GM12878 (cell line): ENCODE results near the gene CSRP1. TPM values are rescaled to one million over a fixed set of nuclear protein-coding genes. Genes with fewer than 3 reads are reported as not detected.
A peak's percentile ranks its signal among the peaks of the same experiment; 100 is the strongest.

Source experiments
- BMI1 ChIP-seq: fragments of 450-650 bp; IDR thresholded peaks from 2 replicates; pipeline ENCODE4 v1.6.1; 2016; ENCODE audit warnings: mild to moderate bottlenecking, moderate library complexity, borderline replicate concordance
- CBX3 ChIP-seq: fragments of 200-600 bp; sonication (generic); IDR thresholded peaks from 2 replicates; pipeline ENCODE4 v1.6.1; 2016; ENCODE audit warnings: low read depth, borderline replicate concordance
- CEBPB ChIP-seq, 2 experiments: fragments of 150-350 bp in 1 of 2; IDR thresholded peaks; 2 replicates each; pipeline ENCODE4 v1.6.1; 2012 to 2014; ENCODE audit warnings: low read depth in 2 of 2, low read length in 2 of 2, borderline replicate concordance in 1 of 2, inconsistent platforms in 1 of 2
- CHD1 ChIP-seq: IDR thresholded peaks from 2 replicates; pipeline ENCODE4 v1.6.1; 2012; ENCODE audit warnings: low read depth, low read length, improper control_type of control experiment
- CHD2 ChIP-seq: IDR thresholded peaks from 2 replicates; pipeline ENCODE4 v1.6.1; 2011; ENCODE audit warnings: low read depth, low read length, improper control_type of control experiment, borderline replicate concordance
- EGR1 ChIP-seq, 2 experiments: IDR thresholded peaks; 1 replicate in 1 of 2; 2 replicates in 1 of 2; pipeline ENCODE4 v1.6.1; 2011 to 2012; ENCODE audit warnings: low read depth in 2 of 2, low read length in 2 of 2, borderline replicate concordance in 1 of 2, mild to moderate bottlenecking in 1 of 2, moderate library complexity in 1 of 2
- EZH2 ChIP-seq: IDR thresholded peaks from 2 replicates; pipeline ENCODE4 v1.6.1; 2012; ENCODE audit warnings: low read depth, mild to moderate bottlenecking, control low read depth, inconsistent platforms, low read length, borderline replicate concordance; ENCODE audit not compliant: control insufficient read depth
- GATAD2B ChIP-seq: fragments of 450-650 bp; conservative IDR thresholded peaks from 2 replicates; pipeline ENCODE4 v1.6.1; 2017; ENCODE audit warnings: low read depth, mild to moderate bottlenecking, moderate library complexity
- KAT2A ChIP-seq: conservative IDR thresholded peaks from 2 replicates; pipeline ENCODE4 v1.6.1; 2011; ENCODE audit warnings: low read depth, low read length; ENCODE audit not compliant: control insufficient read depth
- LARP7 ChIP-seq: fragments of 450-650 bp; IDR thresholded peaks from 2 replicates; pipeline ENCODE4 v1.6.1; 2017; ENCODE audit warnings: mild to moderate bottlenecking
- MEF2A ChIP-seq: IDR thresholded peaks from 2 replicates; pipeline ENCODE4 v1.6.1; 2011; ENCODE audit warnings: low read depth, mild to moderate bottlenecking, low read length, moderate library complexity; ENCODE audit not compliant: insufficient read depth
- MEF2B ChIP-seq: fragments of 450-650 bp; IDR thresholded peaks from 2 replicates; pipeline ENCODE4 v1.6.1; 2018; ENCODE audit warnings: mild to moderate bottlenecking, moderate library complexity; ENCODE audit not compliant: partially characterized antibody, poor library complexity, severe bottlenecking
- MLLT1 ChIP-seq: fragments of 450-650 bp; IDR thresholded peaks from 2 replicates; pipeline ENCODE4 v1.6.1; 2016; ENCODE audit warnings: mild to moderate bottlenecking
- MYC ChIP-seq: IDR thresholded peaks from 2 replicates; pipeline ENCODE4 v1.6.1; 2011; ENCODE audit warnings: mild to moderate bottlenecking, low read length, moderate library complexity, inconsistent platforms; ENCODE audit not compliant: insufficient read depth, insufficient replicate concordance, insufficient read length, severe bottlenecking
- NBN ChIP-seq: fragments of 450-650 bp; IDR thresholded peaks from 2 replicates; pipeline ENCODE4 v1.6.1; 2016
- NFYA ChIP-seq: IDR thresholded peaks from 2 replicates; pipeline ENCODE4 v1.6.1; 2011; ENCODE audit warnings: low read depth, mild to moderate bottlenecking, low read length, improper control_type of control experiment, borderline replicate concordance
- NR2C2 ChIP-seq: IDR thresholded peaks from 2 replicates; pipeline ENCODE4 v1.6.1; 2011; ENCODE audit warnings: borderline replicate concordance, low read depth; ENCODE audit not compliant: control insufficient read depth, insufficient read length
- RCOR1 ChIP-seq: conservative IDR thresholded peaks from 2 replicates; pipeline ENCODE4 v1.6.1; 2012; ENCODE audit warnings: low read depth, low read length, improper control_type of control experiment
- RELA ChIP-seq: fragments of 450-650 bp; IDR thresholded peaks from 2 replicates; pipeline ENCODE4 v1.8.0; 2014; ENCODE audit warnings: borderline replicate concordance; ENCODE audit not compliant: partially characterized antibody
- RELB ChIP-seq: fragments of 450-650 bp; IDR thresholded peaks from 2 replicates; pipeline ENCODE4 v1.6.1; 2017; ENCODE audit warnings: low read depth, mild to moderate bottlenecking, moderate library complexity
- RFX5 ChIP-seq: IDR thresholded peaks from 2 replicates; pipeline ENCODE4 v1.6.1; 2011; ENCODE audit warnings: low read depth, low read length, improper control_type of control experiment
- SMAD5 ChIP-seq: IDR thresholded peaks from 2 replicates; pipeline ENCODE4 v1.6.1; 2016; ENCODE audit warnings: antibody characterized with exemption, low read depth
- SMARCA5 ChIP-seq: fragments of 450-650 bp; IDR thresholded peaks from 2 replicates; pipeline ENCODE4 v1.6.1; 2017; ENCODE audit warnings: mild to moderate bottlenecking
- SPI1 ChIP-seq: IDR thresholded peaks from 2 replicates; pipeline ENCODE4 v1.6.1; 2011; ENCODE audit warnings: low read depth, mild to moderate bottlenecking, low read length, moderate library complexity, borderline replicate concordance; ENCODE audit not compliant: insufficient read depth
- SREBF1 ChIP-seq: IDR thresholded peaks from 2 replicates; pipeline ENCODE4 v1.6.1; 2012; ENCODE audit warnings: mild to moderate bottlenecking, low read length
- TBL1XR1 ChIP-seq: IDR thresholded peaks from 2 replicates; pipeline ENCODE4 v1.6.1; 2012; ENCODE audit warnings: low read depth, low read length, improper control_type of control experiment
- TCF3 ChIP-seq: IDR thresholded peaks from 2 replicates; pipeline ENCODE4 v1.6.1; 2012; ENCODE audit warnings: low read depth, mild to moderate bottlenecking, low read length, borderline replicate concordance; ENCODE audit not compliant: insufficient read depth
- polyA plus RNA-seq, 11 experiments: library from polyadenylated mRNA; depleted of rRNA in 4 of 11; unstranded in 6 of 11; stranded (reverse) in 5 of 11; fragments of >200 nt; fragmentation: Nextera tagmentation in 4 of 11; fragmentation: Illumina TruSeq in 1 of 11; extraction: Ambion mirVana in 4 of 11; extraction: Trizol in 1 of 11; gene quantifications; 1 replicate in 1 of 11; 2 replicates in 10 of 11; pipeline versions ENCODE4 v1.2.1 to v1.2.3, GENCODE V29; 2011 to 2016; ENCODE audit warnings: inconsistent platforms in 2 of 11, missing spikeins in 2 of 11, low read depth in 1 of 11
- total RNA-seq, 4 experiments: library from RNA; depleted of rRNA in 3 of 4; stranded (reverse); fragments of >200 nt in 3 of 4; fragmentation: Illumina TruSeq in 1 of 4; extraction: Trizol in 1 of 4; gene quantifications; 2 replicates each; pipeline versions ENCODE4 v1.2.1 to v1.2.3, GENCODE V29; 2013 to 2021

Gene CSRP1
- total and polyA plus RNA-seq, 10 of the 15 experiments (the other 5 are each of a cell fraction or from before 2014, with no cell fraction given): 23.4 to 99.2 (median 80.7) TPM

GRCh38 chr1:201481761-201482493, 25.0 kb downstream of the CSRP1 start (continued):
- TF ChIP-seq TCF3 (0 out of 2 replicates have a peak, but pooled peaks have one; percentile 34), GATAD2B (peak; percentile 74; the same call in 1 of the 2 replicates), RFX5 (no peak), RELA (no peak), CBX3 (no peak), MEF2A (no peak), RCOR1 (no peak), SMAD5 (no peak), SMARCA5 (peak; percentile 88), TBL1XR1 (no peak), MLLT1 (0 out of 2 replicates have a peak, but pooled peaks have one; percentile 48), SPI1 (peak; percentile 1; the same call in 1 of the 2 replicates), NFYA (no peak), SREBF1 (no peak), MEF2B (peak; percentile 19), LARP7 (peak; percentile 66; the same call in 1 of the 2 replicates), RELB (no peak), CHD2 (no peak), KAT2A (no peak), BMI1 (no peak), EGR1 (IDR thresholded peaks at IDR 0.05; ENCODE audit: borderline replicate concordance in 1 of 2, low read depth in 2 of 2, low read length in 2 of 2) (no peak), EZH2 (no peak), CEBPB (IDR thresholded peaks at IDR 0.05; ENCODE audit: borderline replicate concordance in 1 of 2, low read depth in 2 of 2, low read length in 2 of 2) (no peak), NBN (peak; percentile 66; the same call in 1 of the 2 replicates), MYC (no peak), NR2C2 (no peak), CHD1 (no peak)
